NCI-H1092 treated with DMSO at 0.1 percent for 48 hours (cell line): Measurements from ENCODE around the gene PRAMEF33.
"Not testable (repeated sequence)": the region's sequence is repeated elsewhere in the genome, so short reads cannot be mapped to it uniquely, and the experiment has no call there.

ENCODE experiments used
- DNase-seq: peaks from one replicate; lab custom pipeline; 2025; lab: John Stamatoyannopoulos, UW

The PRAMEF33 gene, protein sequence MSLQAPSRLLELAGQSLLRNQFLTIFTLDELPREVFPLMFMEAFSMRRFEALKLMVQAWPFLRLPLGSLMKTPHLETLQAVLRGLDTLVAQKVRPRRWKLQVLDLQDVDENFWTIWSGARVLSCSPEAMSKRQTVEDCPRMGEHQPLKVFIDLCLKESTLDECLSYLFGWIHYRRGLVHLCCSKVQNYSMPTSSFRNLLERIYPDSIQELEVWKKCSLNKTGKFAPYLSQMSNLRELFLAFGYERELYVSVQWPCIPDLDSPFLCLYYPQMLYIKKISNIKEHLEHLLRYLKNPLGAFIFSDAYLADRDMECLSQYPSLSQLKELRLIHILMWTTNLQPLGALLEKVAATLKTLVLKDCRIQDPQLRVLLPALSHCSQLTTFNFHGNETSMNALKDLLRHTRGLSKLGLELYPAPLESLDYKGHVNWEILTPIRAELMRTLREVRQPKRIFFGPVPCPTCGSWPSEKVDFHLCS

DNA sequence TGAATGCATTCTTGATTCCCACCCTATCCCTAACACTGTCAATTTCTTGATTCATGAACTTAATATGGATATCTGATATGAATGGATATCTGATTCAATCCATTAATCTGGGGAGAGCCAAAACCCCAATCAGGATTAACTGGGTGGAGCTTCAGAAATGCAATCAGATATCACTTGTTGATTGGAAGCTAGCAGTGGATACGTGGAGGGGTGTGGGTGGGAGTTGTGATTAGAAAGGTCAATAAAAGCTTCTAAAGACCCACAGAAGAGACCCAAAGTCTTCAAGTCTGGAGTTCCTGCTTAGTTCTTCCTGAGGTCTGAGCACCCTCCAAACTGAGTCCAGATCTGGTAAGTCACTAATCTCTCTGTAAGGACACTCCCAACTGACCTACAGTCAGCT, at the start of gene PRAMEF33:
TSS of gene PRAMEF33 (plus strand) at position 301 of the 400 bp plus-strand sequence. CDS start 2,416 bp downstream, outside the sequence.
- not testable (repeated sequence) for DNase-seq

GRCh38 chr1:13253898-13254297, 49.4 kb upstream of the PRAMEF33 start, which contains the start of gene PRAMEF5:
Gene PRAMEF5, plus strand, starts transcription at chr1:13254198. Its CDS starts 5,071 bp downstream, at chr1:13259269.
- DNase-seq: not testable (repeated sequence)

DNA sequence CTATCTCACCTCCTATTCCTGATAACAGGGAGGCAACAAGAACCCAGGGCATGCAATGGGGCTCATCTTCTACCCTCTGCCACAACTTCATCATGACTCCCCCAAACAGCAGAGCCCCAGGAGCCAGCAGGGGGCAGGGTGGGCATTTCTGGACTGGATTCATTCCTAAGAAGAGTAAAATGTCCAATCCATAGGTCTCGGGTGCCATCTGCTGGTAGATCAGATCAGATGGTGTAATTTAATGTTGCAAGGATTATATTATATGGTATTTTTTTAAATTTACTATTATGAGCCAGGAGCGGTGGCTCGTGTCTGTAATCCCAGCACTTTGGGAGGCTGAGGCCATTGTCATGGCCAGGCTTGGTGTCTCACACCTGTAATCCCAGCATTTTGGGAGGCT, 38.2 kb upstream of the PRAMEF33 start:
- not testable (repeated sequence) for DNase-seq

GRCh38 chr1:13277016-13277415, 26.3 kb upstream of the PRAMEF33 start:
- DNase-seq: not testable (repeated sequence)

DNA sequence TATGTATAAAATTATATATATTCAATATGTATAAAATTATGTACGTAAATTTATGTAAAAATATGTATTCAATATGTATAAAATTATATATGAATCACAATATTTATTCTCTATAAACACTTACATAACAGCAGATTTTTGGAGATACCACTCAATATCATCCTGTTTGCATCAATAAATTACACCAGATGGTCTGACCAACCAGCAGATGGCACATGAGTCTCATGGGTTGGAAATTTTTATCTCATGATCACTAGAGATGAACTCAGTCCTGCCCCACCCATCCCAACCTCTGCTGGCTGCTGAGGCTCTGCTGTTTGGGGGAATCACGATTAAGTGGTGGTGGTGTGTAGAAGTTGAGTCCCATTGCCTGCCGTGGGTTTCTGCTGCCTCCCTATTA, 23.7 kb upstream of the PRAMEF33 start:
- DNase-seq: not testable (repeated sequence)

DNA sequence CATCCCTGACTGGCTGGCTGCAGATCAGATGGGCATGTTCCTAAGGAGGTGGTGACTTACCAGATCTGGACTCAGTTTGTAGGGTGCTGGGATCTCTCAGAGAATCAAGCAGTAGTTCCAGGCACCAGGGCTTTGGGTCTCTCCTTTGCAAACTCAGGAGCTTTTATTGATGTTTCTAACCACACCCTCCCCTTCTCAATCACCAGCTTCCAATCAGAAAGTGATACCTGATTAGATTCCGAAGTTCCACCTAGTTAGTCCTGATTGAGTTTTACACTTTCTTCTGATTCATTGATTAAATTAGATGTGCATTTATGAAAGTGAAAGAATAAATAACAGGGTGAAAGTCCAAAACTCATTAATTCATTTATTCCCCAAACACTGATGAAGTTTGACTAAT, 18.3 kb upstream of the PRAMEF33 start, which contains the start of gene PRAMEF8:
TSS of gene PRAMEF8 (minus strand) at position 101 of the 400 bp plus-strand sequence. CDS start 1,046 bp downstream, outside the sequence.
- DNase-seq: not testable (repeated sequence)

DNA sequence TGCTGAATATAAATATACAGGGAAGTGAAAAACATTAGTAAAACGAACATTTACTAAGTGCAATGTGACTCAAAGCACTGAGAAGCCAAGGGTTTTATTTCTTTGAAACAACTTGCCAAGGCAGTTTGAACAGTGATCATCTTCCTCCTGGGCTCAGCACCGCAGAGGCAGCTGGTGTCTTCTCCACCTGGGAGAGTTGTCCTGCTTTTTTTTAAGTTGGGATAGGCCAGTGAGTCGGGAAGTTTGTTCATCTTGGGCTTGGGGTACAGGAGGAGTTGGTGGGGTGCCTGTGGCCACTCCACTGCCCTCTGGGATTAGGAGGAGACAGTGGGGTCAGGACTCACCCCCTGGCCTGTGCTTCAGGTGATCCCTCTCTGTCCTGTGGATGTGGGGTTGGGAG, 14.3 kb upstream of the PRAMEF33 start:
- DNase-seq: not testable (repeated sequence)

- DNase-seq: not testable (repeated sequence)
These were observed 6.0 kb upstream of the PRAMEF33 start for GRCh38 chr1:13297216-13297931.

GRCh38 chr1:13298699-13299098, 4.6 kb upstream of the PRAMEF33 start:
- DNase-seq: not testable (repeated sequence)

GRCh38 chr1:13302197-13302596, 1.1 kb upstream of the PRAMEF33 start:
- DNase-seq: not testable (repeated sequence)

DNA sequence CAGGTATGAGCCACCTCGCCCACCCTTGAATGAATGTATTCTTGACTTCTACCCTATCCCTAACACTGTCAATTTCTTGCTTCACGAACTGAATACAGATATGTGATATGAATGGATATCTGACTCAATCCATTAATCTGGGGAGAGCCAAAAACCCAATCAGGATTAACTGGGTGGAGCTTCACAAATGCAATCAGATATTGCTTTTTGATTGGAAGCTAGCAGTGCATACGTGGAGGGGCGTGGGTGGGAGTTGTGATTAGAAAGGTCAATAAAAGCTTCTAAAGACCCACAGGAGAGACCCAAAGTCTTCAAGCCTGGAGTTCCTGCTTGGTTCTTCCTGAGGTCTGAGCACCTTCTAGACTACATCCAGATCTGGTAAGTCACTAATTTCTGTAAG, 11.9 kb downstream of the PRAMEF33 start, which contains the start of gene PRAMEF15:
TSS of gene PRAMEF15 (plus strand) at position 301 of the 400 bp plus-strand sequence. CDS start 2,827 bp downstream, outside the sequence.
- not testable (repeated sequence) for DNase-seq

GRCh38 chr1:13342496-13342895, 39.2 kb downstream of the PRAMEF33 start:
- not testable (repeated sequence) for DNase-seq

DNA sequence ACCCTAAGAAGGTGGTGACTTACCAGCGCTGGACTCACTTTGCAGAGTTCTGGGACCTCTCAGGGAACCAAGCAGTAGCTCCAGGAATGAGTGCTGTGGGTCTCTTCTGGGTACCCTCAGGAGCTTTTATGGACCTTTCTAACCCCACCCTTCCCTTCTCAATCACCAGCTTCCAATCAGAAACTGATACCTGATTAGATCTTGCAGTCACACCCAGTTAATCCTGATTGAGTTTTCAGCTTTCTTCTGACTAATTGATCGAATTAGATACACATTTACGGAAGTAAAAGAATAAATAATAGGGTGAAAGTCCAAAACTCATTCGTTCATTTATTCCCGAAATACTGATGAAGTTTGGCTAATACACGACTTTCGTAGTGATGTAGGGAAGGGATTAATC, 43.7 kb downstream of the PRAMEF33 start, which contains the start of gene PRAMEF14:
TSS of gene PRAMEF14 (minus strand) at position 101 of the 400 bp plus-strand sequence. CDS start 1,820 bp downstream, outside the sequence.
- DNase-seq: not testable (repeated sequence)

GRCh38 chr1:13353476-13353875, 50.1 kb downstream of the PRAMEF33 start:
- not testable (repeated sequence) for DNase-seq

GRCh38 chr1:13354475-13354874, 51.1 kb downstream of the PRAMEF33 start:
- DNase-seq: not testable (repeated sequence)

- DNase-seq: peak; percentile 38
These were observed 53.4 kb downstream of the PRAMEF33 start for GRCh38 chr1:13356774-13357173.
